ENCODE data around the gene MAK.
A peak's percentile ranks its signal among the peaks of the same experiment; 100 is the strongest.
"Not testable (repeated sequence)": the region's sequence is repeated elsewhere in the genome, so short reads cannot be mapped to it uniquely, and the experiment has no call there.

The MAK gene, protein sequence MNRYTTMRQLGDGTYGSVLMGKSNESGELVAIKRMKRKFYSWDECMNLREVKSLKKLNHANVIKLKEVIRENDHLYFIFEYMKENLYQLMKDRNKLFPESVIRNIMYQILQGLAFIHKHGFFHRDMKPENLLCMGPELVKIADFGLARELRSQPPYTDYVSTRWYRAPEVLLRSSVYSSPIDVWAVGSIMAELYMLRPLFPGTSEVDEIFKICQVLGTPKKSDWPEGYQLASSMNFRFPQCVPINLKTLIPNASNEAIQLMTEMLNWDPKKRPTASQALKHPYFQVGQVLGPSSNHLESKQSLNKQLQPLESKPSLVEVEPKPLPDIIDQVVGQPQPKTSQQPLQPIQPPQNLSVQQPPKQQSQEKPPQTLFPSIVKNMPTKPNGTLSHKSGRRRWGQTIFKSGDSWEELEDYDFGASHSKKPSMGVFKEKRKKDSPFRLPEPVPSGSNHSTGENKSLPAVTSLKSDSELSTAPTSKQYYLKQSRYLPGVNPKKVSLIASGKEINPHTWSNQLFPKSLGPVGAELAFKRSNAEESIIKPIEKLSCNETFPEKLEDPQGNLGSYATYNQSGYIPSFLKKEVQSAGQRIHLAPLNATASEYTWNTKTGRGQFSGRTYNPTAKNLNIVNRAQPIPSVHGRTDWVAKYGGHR

DNA sequence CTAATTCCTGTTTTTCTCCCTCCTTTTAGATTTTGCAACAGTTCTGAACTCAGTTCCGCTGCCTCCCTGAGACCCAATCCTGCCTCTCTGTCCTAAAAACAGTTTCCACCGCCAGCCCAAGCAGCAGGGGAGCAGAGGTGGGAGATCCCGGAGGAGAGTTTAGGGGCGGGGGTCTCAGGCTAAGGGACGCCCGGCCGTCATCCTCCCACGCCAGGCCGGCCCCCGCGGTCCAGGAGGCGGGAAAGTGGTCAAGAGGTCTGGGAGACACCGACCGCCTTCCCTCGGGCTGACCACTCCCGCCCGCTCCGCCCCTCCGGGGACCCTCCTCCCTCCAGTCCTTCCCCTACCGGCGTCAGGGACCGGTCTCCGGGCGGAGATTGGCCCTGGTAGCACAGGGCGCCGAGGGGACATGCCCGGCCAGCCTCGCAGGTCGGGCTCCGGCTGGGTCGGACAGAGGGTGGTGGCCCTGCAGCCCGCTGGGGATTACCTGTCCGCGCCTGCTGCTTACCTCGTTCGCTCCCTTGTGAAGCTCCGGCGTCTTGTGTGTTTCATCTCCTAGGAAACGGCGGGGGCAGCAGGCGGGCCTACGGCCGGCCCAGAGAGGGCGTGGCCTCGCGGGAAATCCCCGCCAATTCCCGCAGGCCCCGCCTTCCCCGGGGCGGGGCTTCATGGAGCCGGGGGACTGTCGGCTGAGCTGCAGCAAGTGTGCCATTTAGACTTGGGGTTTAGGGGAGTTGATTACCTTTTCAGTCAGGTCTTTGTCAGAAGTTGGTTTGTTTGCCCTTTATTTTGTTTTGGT lies at the start of gene MAK:
MAK (minus strand) TSS at position 545 of the 799 bp plus-strand sequence. CDS start 7,891 bp downstream, outside the sequence.
- DNase-seq = peak; percentile 86

DNA sequence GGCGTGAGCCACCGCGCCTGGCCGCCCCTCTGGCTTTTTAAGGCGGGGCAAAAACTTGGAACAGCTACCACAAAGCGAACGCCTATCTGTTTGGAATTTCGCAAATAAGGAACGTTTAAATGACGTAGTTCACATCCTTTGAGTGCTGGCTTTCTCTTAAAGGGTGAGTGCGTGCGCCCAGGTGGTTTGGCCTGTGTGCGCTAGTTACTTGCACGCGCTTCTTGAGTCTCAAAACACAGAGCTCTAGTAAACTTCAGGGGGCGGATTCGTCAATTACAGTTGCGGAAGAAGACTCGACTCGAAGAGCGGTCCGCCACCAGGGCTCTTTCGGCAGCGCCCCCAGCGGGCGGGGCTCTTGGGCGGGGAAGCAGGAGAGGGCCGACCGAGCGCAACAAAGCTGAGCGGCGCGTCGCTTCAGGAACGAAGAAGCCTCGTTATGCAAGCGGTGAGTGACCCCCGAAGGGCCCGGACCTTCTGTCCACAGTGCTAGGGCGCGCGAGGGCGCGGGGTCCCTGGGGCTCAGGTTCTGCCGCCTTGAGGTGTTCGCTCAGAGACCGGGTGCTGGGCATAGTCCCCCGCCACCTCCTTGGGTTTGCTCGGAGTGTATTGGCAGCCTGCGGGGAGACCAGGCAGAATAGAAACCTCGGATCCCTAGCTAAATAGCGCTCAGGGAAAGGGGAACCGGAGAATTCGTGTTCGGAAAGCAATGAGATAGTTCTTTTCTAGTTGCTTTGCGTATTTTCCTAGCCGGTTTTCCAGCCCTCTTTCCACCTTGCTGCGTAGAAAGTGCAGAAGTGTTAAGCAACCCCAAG lies 48.6 kb upstream of the MAK start, which contains the start of gene SYCP2L:
SYCP2L (plus strand) TSS at position 362 of the 812 bp plus-strand sequence; CDS start at position 437, 75 bp downstream.
- DNase-seq = no peak

DNA sequence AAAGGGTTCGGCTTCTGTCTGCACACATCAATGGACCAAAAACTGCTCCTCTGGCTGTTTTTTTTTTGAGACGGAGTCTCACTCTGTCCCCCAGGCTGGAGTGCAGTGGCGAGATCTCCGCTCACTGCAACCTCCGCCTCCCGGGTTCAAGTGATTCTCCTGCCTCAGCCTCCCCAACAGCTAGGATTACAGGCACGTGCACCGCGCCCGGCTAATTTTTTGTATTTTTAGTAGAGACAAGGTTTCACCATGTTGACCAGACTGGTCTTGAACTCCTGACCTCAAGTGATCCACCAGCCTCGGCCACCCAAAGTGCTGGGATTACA lies 48.0 kb upstream of the MAK start:
- not testable (repeated sequence) for DNase-seq

DNA sequence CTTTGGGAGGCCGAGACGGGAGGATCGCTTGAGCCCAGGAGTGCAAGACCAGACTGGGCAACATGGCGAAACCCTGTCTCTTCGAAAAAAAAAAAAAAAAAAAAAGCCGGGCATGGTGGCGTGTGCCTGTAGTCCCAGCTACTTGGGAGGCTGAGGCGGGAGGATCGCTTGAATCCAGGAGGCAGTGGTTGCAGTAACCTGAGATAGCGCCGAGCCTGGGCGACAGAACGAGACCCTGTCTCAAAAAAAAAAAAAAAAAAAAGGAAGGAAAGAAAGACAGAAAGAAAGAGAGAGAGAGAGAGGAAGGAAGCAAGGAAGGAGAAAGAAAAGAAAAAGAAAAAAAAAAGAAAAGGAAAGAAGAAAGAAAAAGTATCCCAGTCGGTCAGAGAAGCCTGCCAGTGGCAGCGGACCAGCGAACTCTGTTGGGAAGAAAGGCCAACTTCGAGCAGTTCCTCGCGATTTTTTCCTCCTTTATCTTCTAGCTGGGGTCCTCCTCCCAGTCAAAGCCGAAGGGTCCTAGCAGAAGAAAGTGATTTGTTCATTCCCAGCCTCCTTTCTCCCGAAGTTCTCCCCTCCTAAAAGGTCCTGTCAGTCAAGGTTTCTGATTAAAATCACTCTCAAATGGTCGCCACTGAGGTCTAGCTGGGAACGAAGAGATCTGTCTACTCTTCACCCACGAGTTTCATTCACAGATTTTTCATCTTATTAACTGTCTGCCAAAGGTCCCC lies 46.1 kb upstream of the MAK start:
- no peak for DNase-seq

DNA sequence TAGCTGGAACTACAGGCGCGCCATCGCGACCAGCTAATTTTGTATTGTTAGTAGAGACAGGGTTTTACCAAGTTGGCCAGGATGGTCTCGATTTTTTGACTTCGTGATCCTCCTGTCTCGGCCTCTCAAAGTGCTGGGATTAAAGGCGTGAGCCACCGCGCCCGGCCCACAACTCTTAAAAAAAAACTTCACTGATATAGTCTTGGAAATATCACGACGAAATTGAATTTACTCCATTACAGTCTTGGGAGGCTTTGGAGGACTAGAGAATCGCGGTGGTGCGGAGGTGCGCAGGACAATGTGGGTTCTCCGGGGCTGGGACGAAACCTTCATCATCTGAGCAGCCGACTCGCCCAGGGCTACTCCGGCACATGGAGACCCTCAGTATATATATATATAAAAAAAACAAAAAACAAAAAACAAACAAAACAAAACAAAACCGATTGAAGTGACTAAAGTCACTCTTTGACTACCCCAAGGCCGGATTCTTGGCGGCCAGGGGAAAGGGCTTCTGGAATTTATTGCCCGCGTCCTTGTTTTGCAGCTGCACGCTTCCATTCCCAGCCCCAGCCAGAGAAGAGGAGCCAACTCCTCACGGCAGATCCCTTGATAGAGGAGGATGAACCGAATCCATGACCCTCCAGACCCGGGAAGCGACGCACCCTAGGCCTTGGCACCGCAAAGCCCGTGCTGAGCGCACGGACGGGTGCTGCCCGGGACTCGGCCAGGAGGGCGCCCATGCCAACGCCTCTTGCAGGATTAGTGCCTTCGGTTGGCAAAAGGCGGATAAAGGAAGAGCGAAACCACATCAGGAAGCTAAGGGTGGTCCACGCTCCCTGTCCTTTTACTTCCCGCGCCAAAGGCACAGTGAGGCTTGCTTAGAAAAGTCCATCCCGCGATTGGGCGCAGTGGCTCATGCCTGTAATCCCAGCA lies 45.2 kb upstream of the MAK start:
- no peak for DNase-seq

DNA sequence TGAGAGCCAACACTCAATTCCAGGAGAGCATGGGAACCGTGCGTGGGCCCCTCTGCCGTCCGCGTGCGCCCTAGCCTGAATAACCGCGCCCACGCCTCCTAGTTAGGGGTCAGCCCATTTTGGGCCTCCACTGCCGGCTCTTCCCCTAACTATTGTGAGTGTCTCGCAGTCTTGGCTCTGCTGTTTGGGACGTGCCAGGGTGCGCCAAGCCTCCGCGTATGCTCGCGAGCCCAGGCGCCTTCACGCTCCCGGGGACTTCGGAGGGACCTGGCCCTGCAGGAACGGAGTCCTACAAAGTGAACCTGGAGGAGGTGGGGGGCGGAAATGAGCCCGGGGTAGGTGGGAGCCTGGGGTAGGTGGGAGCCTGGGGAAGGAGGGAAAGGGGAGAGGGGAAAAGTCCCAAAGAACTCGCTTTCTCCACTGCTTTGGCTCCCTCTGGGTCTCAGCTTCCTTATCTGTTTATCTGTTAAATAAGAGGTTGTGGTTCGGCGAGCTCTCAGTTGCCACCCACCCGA lies 44.4 kb upstream of the MAK start:
- no peak for DNase-seq

DNA sequence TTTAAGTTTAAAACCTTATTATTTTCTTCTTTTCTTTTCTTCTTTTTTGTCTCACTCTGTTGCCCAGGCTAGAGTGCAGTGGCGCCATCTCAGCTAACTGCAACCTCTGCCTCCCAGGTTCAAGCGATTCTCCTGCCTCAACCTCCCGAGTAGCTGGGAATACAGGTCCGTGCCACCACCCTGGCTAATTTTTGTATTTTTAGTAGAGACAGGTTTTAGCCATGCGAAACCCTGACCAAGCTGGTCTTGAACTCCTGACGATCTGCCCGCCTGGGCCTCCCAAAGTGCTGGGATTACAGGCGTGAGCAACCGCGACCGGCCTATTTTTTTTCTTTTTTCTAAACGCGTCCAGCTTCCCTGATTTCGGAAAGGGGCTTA lies 43.9 kb upstream of the MAK start:
- not testable (repeated sequence) for DNase-seq

DNA sequence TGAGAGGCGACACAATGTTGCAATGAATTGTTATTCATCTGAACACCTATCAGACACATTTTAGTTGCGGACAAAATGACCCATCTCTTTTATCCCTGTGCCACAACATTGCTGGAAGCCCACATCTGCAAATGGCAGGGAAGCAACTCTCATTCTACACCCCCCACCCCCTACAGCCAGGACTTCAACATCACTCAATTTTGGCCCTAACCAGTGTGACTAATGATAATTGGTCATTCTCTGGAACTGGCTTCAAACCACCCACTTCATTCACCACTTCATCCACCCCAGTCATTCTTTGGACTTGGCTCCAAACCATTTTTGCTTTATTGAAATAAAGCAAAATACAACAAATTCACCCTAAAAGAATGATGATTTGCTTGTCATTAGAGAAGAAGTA lies 42.0 kb upstream of the MAK start:
- no peak for DNase-seq

DNA sequence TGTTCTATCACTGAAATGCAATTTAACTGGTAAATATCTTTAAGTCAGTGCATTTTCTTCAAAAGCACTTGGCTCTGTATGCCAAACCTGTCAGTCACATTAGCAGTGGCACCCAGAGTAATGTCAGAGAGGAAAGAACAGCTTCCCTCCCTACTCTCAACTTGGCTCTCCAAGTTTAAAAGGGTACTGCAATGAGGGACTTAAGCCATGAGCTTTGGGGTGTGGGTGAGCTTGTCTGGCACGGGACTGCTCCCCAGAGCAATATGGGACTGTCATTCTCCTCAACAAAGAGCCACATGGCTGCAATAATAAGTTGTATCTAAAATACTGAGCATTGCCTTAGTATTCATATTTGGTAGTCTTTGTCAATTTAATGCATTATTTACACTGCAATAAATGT lies 39.5 kb upstream of the MAK start:
- no peak for DNase-seq

DNA sequence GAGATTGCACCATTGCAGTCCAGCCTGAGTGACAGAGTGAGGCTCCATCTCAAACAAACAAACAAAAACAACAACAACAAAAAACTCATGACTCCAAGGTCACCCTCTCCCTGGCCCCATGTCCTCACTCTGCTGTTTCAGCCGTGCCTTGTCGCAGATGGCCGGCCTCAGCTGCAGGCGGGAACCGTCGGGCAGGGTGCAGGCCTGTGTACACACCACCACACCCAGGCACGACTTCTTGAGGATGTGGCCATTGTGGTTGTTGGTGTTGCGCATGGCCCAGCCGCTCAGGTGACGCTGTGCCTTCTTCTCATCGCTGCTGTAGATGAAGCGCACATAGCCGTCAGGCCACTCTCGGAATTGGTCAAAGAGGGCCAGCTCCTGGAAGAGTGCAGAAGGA lies 38.7 kb upstream of the MAK start:
- DNase-seq = no peak

DNA sequence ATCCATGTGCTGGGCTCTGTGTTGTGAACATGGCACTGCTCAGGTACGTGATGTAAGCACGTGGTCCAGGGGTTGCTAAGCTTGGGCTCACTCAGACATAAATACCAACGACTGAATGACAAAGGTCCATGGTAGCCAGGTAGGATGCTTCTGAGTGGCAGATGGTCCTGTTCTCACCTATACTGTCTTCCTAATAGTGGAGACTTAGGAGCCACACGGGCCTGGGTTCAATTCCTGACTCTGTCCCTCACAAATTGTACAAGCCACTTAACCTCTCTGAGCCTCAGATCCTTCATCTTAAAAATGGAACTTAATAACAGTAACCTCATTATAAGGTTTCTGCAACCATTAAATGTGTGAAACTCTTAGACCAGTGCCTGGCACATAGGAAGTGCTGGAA lies 36.7 kb upstream of the MAK start:
- no peak for DNase-seq

DNA sequence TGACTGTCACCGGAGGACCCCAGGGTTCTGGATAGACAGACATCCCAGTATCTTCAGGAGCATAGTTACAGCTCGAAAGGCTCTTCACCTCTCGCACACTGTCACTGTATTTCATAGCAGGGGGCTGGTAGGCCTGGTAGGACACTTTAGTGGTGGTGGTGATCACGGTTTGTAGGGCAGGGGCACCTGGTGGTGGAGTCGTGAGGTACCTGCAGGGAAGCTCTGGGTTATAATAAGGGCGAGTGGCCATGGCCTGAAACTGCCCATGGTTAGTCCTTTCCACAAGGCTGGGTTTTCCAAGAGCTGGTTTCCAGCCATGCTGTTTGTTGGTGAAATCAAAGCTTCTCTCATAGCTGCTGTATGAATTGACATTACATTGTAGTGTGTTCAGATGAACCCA lies 35.9 kb upstream of the MAK start:
- no peak for DNase-seq

DNA sequence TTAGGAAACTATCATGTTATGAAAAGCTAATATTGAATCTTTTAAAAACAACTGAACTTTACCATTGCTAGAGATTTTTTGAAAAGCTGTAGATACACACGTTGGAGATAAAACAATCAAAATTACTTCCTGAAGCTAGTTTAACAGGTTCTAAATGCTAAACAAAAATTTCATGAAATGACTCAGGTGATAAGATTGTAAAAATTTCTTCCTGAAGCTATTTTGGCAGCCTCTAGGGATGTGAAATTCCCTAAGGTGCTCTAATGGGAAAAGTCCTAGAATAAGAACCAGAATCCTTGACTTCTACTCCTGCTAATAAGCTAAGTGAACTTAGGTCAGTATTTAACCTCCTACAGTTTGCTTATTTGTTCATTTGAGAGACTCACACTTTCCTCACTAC lies 35.0 kb upstream of the MAK start:
- DNase-seq = no peak

DNA sequence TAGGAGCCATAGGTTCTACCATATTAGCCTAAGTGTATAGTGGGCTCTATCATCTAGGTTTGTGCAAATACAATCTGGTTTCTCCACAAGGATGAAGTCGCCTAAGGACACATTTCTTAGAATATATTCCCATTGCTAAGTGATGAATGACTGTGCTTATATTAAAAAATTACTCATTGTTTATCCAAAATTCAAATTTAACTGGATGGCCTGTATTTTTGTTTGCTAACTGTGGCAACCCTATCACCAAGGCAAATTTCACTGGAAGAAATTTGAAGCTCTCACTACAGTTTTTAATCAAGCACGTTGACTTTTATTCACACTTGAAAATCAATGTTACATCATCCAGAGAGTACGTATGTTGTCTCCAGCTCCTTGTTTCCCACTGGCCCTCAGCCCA lies 29.6 kb upstream of the MAK start:
- no peak for DNase-seq

DNA sequence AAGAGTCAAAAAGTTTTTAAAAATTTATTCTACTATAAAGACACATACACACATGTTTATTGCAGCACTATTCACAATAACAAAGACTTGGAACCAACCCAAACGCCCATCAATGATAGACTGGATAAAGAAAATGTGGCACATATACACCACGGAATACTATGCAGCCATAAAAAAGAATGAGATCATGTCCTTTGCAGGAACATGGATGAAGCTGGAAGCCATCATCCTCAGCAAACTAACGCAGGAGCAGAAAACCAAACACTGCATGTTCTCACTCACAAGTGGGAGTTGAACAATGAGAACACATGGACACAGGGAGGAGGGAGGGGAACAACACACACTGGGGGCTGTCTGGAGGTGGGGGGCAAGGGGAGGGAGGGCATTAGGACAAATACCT lies 28.4 kb upstream of the MAK start:
- not testable (repeated sequence) for DNase-seq

DNA sequence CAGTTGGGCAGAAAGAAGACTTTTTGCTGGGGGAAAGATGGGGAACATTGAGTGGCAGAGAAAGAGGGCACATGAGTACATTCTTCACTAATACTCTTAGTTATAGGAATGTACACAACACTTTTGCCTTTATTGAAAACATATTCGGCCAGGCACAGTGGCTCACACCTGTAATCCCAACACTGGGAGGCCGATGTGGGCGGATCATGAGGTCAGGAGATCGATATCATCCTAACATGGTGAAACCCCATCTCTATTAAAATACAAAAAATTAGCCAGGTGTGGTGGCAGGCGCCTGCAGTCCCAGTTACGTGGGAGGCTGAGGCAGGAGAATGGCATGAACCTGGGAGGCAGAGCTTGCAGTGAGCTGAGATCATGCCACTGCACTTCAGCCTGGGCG lies 24.7 kb upstream of the MAK start:
- DNase-seq = not testable (repeated sequence)

DNA sequence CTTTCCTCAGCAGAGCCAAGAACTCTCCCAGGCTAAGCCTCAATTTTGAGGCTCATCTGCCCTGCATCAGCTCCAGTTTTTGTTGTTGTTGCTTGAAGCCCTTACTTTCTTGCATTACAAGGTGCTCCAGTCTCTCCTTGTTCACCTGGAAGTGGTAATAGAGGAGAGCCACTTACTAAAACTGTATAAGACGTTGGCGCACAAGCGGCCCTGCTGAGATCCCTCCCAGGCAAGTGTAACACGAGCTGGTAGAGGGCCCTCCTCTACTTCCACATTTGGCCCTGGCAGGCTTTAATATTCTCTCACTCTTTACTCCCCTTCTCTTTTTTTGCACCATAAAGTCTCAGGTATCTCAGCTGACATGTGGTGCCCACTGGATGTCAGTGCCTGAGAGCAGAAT lies 24.0 kb upstream of the MAK start:
- DNase-seq = no peak

DNA sequence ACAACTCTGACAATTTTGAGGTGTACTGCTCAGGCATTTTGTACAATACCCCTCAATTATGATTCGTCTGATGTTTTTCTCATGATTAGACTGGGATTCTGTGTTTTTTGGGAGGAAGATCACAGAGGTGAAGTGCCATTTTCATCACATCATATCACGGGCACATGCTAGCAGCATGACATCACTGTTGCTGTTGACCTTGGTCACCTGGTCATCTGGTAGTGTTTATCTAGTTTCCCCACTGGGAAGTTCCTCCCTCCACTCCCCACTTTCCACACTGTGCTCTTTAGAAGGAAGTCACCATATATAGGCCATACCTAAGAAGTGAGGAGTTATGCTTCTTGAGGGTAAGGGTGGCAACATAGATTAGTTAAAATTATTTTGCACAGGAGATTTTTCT lies 22.7 kb upstream of the MAK start:
- DNase-seq = no peak

DNA sequence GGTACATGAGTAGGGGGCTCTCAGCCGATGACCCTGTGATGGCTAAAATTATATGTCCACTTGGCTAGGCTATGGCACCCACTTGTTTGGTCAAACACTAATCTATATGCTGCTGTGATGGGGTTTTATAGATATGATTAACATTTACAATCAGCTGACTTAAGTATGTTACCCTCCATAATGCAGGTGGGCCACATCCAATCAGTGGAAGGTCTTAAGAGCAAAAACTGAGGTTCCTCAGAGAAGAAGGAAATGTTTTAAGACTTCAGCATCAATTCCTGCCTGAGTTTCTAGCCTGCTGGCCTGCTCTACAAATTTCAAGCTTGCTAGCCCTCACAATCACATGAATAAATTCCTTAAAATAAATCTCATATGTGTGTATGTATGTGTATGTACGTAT lies 18.9 kb upstream of the MAK start:
- no peak for DNase-seq

DNA sequence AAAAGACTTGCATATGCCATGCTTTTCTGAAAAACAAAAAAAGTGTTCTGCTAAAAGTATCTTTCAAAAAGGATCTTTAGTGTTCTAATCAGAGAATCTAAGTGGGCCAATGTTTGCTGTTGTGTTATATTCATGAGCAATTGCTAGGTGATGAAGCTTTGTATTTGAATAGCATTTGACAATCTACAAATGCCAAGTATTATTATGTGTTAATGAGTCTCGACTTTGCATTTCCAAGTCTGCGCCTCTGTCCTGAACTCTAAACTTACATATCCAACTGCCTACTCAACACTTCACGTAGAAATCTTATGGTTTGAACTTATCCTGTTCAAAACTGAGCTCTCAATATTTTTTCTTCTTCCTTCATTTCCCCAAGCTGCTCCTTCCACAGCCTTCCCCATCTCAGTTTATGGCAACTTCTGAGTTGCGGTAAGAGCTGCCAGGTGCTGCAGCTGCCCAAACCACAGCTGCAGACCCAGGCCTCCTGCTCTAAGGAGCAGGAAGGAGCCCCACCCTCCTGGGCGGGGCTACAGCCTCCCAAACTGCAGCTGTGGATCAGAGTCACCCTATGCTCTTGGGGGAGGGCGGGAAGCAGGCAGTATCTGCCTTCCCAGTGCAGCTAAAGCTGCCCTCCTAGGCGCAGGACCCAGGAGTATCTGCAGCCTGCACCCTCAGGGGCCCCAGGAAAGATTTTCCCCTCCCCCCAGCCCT lies 16.7 kb upstream of the MAK start:
- DNase-seq = no peak
